ENCODE results near the gene WDR55.

- no peak for TF ChIP-seq USF1 (IDR thresholded peaks at IDR 0.05)
- no peak for TF ChIP-seq NFIC (IDR thresholded peaks at IDR 0.05)
- TF ChIP-seq TAF1 (IDR thresholded peaks at IDR 0.05; ENCODE audit: low read depth): no peak
- TF ChIP-seq TCF12 (IDR thresholded peaks at IDR 0.05; ENCODE audit: low read depth): no peak
- no peak for TF ChIP-seq CEBPB (IDR thresholded peaks at IDR 0.05)
These were observed 34.2 kb upstream of the WDR55 start for GRCh38 chr5:140630292-140631035.
